Hepatic stellate cell (primary cell): ENCODE data around the gene RAD21L1.
"Not testable (repeated sequence)": the region's sequence is repeated elsewhere in the genome, so short reads cannot be mapped to it uniquely, and the experiment has no call there.

Experiments
- DNase-seq: peaks from one replicate; pipeline ENCODE4 v3.0.0; 2011; ENCODE audit warnings: low spot score

Gene RAD21L1

GRCh38 chr20:1199964-1200363, 25.9 kb upstream of the RAD21L1 start:
- no peak for DNase-seq

GRCh38 chr20:1202762-1203504, 22.9 kb upstream of the RAD21L1 start, which contains the start of gene C20orf202:
C20orf202 (plus strand) TSS chr20:1203454; CDS start chr20:1203586, 132 bp downstream.
- no peak for DNase-seq

- DNase-seq = no peak
Measured at GRCh38 chr20:1203630-1204029, 22.2 kb upstream of the RAD21L1 start.

- DNase-seq = no peak
Measured at GRCh38 chr20:1204113-1204512, 21.7 kb upstream of the RAD21L1 start.

- no peak for DNase-seq
Measured at GRCh38 chr20:1204576-1204975, 21.3 kb upstream of the RAD21L1 start.

- DNase-seq = no peak
Measured at GRCh38 chr20:1205802-1206201, 20.0 kb upstream of the RAD21L1 start.

- DNase-seq = no peak
Measured at GRCh38 chr20:1206366-1207148, 19.3 kb upstream of the RAD21L1 start.

- no peak for DNase-seq
Measured at GRCh38 chr20:1207293-1207878, 18.5 kb upstream of the RAD21L1 start.

GRCh38 chr20:1209447-1210387, 16.1 kb upstream of the RAD21L1 start:
- no peak for DNase-seq

- DNase-seq = no peak
Measured at GRCh38 chr20:1210501-1210900, 15.3 kb upstream of the RAD21L1 start.

GRCh38 chr20:1212023-1212422, 13.8 kb upstream of the RAD21L1 start:
- no peak for DNase-seq

GRCh38 chr20:1212607-1213396, 13.0 kb upstream of the RAD21L1 start:
- peak; percentile 56 for DNase-seq

GRCh38 chr20:1214838-1215261, 11.0 kb upstream of the RAD21L1 start:
- DNase-seq = no peak

- no peak for DNase-seq
Measured at GRCh38 chr20:1215386-1216170, 10.3 kb upstream of the RAD21L1 start.

GRCh38 chr20:1216527-1217427, 9.1 kb upstream of the RAD21L1 start:
- DNase-seq = not testable (repeated sequence)

- not testable (repeated sequence) for DNase-seq
Measured at GRCh38 chr20:1222750-1223149, 3.1 kb upstream of the RAD21L1 start.

GRCh38 chr20:1224205-1224890, 1.5 kb upstream of the RAD21L1 start:
- no peak for DNase-seq

- no peak for DNase-seq
Measured at GRCh38 chr20:1225263-1225782, 521 bp upstream of the RAD21L1 start.
